GM12878 (cell line): Measurements from ENCODE around the gene SHB. TPM values are rescaled to one million over a fixed set of nuclear protein-coding genes. Genes with fewer than 3 reads are reported as not detected.

ENCODE experiments used
- ATAC-seq: fragments of 200-7000 bp; cut with Tn5 transposase; 3 replicates; pipeline ENCODE4 v1.9.1; 2020; ENCODE audit warnings: mild to moderate bottlenecking, moderate library complexity
- BruUV-seq: library from RNA; stranded (reverse); fragments of 400-500 nt; replicated peaks from 2 replicates; lab custom pipeline; 2021; lab: Mats Ljungman, UMichigan
- CTCF ChIA-PET: fragments of 300-600 bp; sonication (Branson Sonifier 250); formaldehyde crosslinking; extraction: SDS; loops from one replicate; lab custom pipeline; 2021; ENCODE audit warnings: inconsistent platforms; lab: Yijun Ruan, JAX
- POLR2A ChIA-PET: fragments of 350-600 bp; formaldehyde crosslinking; extraction: SDS; loops from one replicate; lab custom pipeline; 2021; ENCODE audit warnings: inconsistent platforms; lab: Charles Lee
- RAD21 ChIA-PET: fragments of 300-600 bp; sonication (Branson Sonifier 250); formaldehyde crosslinking; loops from one replicate; lab custom pipeline; 2023; ENCODE audit warnings: antibody characterized with exemption; ENCODE audit not compliant: unreplicated experiment; lab: Charles Lee
- SMC1A ChIA-PET: fragments of 300-600 bp; sonication (Branson Sonifier 250); formaldehyde crosslinking; loops from one replicate; lab custom pipeline; 2023; ENCODE audit not compliant: unreplicated experiment, uncharacterized antibody; lab: Charles Lee
- DNase-seq: peaks from one replicate; pipeline ENCODE4 v3.0.0-alpha.2; 2011; ENCODE audit warnings: low read depth, low spot score
- FAIRE-seq: peaks from 3 replicates; lab custom pipeline; 2011; peaks lifted over from hg19 to GRCh38; lab: Jason Lieb, UNC
- H2AFZ ChIP-seq: 2 replicates; pipeline ENCODE4 v1.6.0; 2011; ENCODE audit warnings: low read depth, low read length, control low read depth; ENCODE audit not compliant: control insufficient read depth
- H3K27ac ChIP-seq: 2 replicates; pipeline ENCODE4 v1.5.1; 2011; ENCODE audit warnings: control low read depth; ENCODE audit not compliant: control insufficient read depth, insufficient read depth
- H3K27me3 ChIP-seq, 2 experiments: replicated peaks in 1 of 2; 2 replicates each; pipeline versions ENCODE4 v1.6.0 to v1.6.1; 2011; ENCODE audit warnings: low read length in 1 of 2; ENCODE audit not compliant: control insufficient read depth in 2 of 2, insufficient read depth in 2 of 2
- H3K36me3 ChIP-seq, 2 experiments: 2 replicates each; pipeline ENCODE4 v1.5.1; 2011; ENCODE audit warnings: low read length in 1 of 2; ENCODE audit not compliant: control insufficient read depth in 2 of 2, insufficient read depth in 2 of 2
- H3K4me1 ChIP-seq: 2 replicates; pipeline ENCODE4 v1.6.1; 2011; ENCODE audit warnings: mild to moderate bottlenecking, low read length, moderate library complexity, mixed read lengths; ENCODE audit not compliant: control insufficient read depth, insufficient read depth
- H3K4me2 ChIP-seq: 2 replicates; pipeline ENCODE4 v1.6.0; 2011; ENCODE audit warnings: control low read depth; ENCODE audit not compliant: control insufficient read depth, insufficient read depth
- H3K4me3 ChIP-seq: fragments of 200-600 bp; sonication (generic); 2 replicates; pipeline ENCODE4 v1.5.1; 2016
- H3K79me2 ChIP-seq: 2 replicates; pipeline ENCODE4 v1.6.0; 2011; ENCODE audit warnings: low read length; ENCODE audit not compliant: control insufficient read depth, insufficient read depth
- H3K9ac ChIP-seq: 2 replicates; pipeline ENCODE4 v1.8.0; 2011; ENCODE audit warnings: low read length, control low read depth, mixed read lengths; ENCODE audit not compliant: control insufficient read depth, insufficient read depth
- H3K9me3 ChIP-seq: replicated peaks from 3 replicates; pipeline ENCODE4 v1.5.1; 2011; ENCODE audit warnings: mild to moderate bottlenecking, low read length; ENCODE audit not compliant: control insufficient read depth, insufficient read depth
- H4K20me1 ChIP-seq: 2 replicates; pipeline ENCODE4 v1.6.0; 2011; ENCODE audit not compliant: control insufficient read depth, insufficient read depth
- BACH1 ChIP-seq: fragments of 450-650 bp; IDR thresholded peaks from 2 replicates; pipeline ENCODE4 v1.6.1; 2017; ENCODE audit warnings: mild to moderate bottlenecking, borderline replicate concordance
- CBFB ChIP-seq: IDR thresholded peaks from 2 replicates; pipeline ENCODE4 v1.6.1; 2016; ENCODE audit warnings: antibody characterized with exemption, low read depth
- HDAC2 ChIP-seq: fragments of 200-600 bp; sonication (generic); IDR thresholded peaks from 2 replicates; pipeline ENCODE4 v1.6.1; 2017
- SIN3A ChIP-seq: IDR thresholded peaks from 2 replicates; pipeline ENCODE4 v1.6.1; 2012; ENCODE audit warnings: low read depth, low read length, improper control_type of control experiment
- ZNF687 ChIP-seq: fragments of 450-650 bp; IDR thresholded peaks from 2 replicates; pipeline ENCODE4 v1.6.1; 2017; ENCODE audit warnings: mild to moderate bottlenecking, moderate library complexity
- WGBS: methylation state at CpG from one replicate; pipeline ENCODE4 v1.1.6; 2016; ENCODE audit warnings: low lambda C conversion rate; ENCODE audit not compliant: insufficient replicate concordance, insufficient coverage; ENCODE audit errors: missing lambda C conversion rate; 5-methylcytosine and 5-hydroxymethylcytosine counted together
- in situ Hi-C: fragments of 300-500 bp; cut with MboI; formaldehyde crosslinking; loops from 9 replicates; pipeline ENCODE4 v1.14.3; 2018; ENCODE audit warnings: mixed read lengths
- intact Hi-C: fragments of 100-400 bp; cut with micrococcal nuclease; formaldehyde crosslinking; loops from one replicate; pipeline ENCODE4 v1.14.2; 2022; ENCODE audit not compliant: unreplicated experiment
- polyA plus RNA-seq, 11 experiments: library from polyadenylated mRNA; depleted of rRNA in 4 of 11; unstranded in 6 of 11; stranded (reverse) in 5 of 11; fragments of >200 nt; fragmentation: Nextera tagmentation in 4 of 11; fragmentation: Illumina TruSeq in 1 of 11; extraction: Ambion mirVana in 4 of 11; extraction: Trizol in 1 of 11; gene quantifications; 1 replicate in 1 of 11; 2 replicates in 10 of 11; pipeline versions ENCODE4 v1.2.1 to v1.2.3, GENCODE V29; 2011 to 2016; ENCODE audit warnings: inconsistent platforms in 2 of 11, missing spikeins in 2 of 11, low read depth in 1 of 11
- total RNA-seq, 4 experiments: library from RNA; depleted of rRNA in 3 of 4; stranded (reverse); fragments of >200 nt in 3 of 4; fragmentation: Illumina TruSeq in 1 of 4; extraction: Trizol in 1 of 4; gene quantifications; 2 replicates each; pipeline versions ENCODE4 v1.2.1 to v1.2.3, GENCODE V29; 2013 to 2021

The SHB gene
- total and polyA plus RNA-seq, 10 of the 15 experiments (the other 5 are each of a cell fraction or from before 2014, with no cell fraction given) = 0.29 to 6.2 (median 1.3) TPM

- no peak overlapping the region for H3K27ac ChIP-seq
- no peak for FAIRE-seq
- DNase-seq = no peak
- no peak overlapping the region for H3K4me3 ChIP-seq
- ATAC-seq = no peak
- intact Hi-C loops (no loop called here), in situ Hi-C loops (loop anchor here (25.0 kb wide), 1 partner anchor 518 kb away; the partner anchor contains the start of gene POLR1E)
- no peaks in the 10 kb centered on the region for H3K27me3 ChIP-seq
- H3K4me1 ChIP-seq = peaks cover 29% of the 10 kb centered on the region
- H2AFZ ChIP-seq = no peak overlapping the region
- no peaks in the 10 kb centered on the region for H3K9me3 ChIP-seq
- ChIA-PET POLR2A (no interaction called here), CTCF (interaction anchor here (2.4 kb wide), 1 partner anchor 11 kb away, joined by 5 read pairs; no protein-coding TSS in a partner anchor), RAD21 (interaction anchor here (0.6 kb wide), 1 partner anchor 22 kb away, joined by 3 read pairs; no protein-coding TSS in a partner anchor), SMC1A (interaction anchor here (0.6 to 0.8 kb wide), 2 partner anchors 30 to 56 kb away, joined by 3 read pairs; no protein-coding TSS in a partner anchor)
- H3K4me2 ChIP-seq = no peak overlapping the region
- no peaks in the 10 kb centered on the region for H4K20me1 ChIP-seq
- H3K79me2 ChIP-seq = no peaks in the 10 kb centered on the region
- no peaks in the 10 kb centered on the region for H3K36me3 ChIP-seq
- H3K9ac ChIP-seq = no peak overlapping the region
- WGBS = 65% methylated on average over 12 of the region's 12 CpGs
- no TSS peak for BruUV-seq
- TF ChIP-seq BACH1 = no peak
- no peak for TF ChIP-seq HDAC2
- no peak for TF ChIP-seq CBFB
These were observed 64.0 kb downstream of the SHB start for GRCh38 chr9:38004809-38005560.

GRCh38 chr9:38003946-38004808 lies 64.8 kb downstream of the SHB start:
- Histone ChIP-seq H3K4me3 (no peak overlapping the region), H3K27me3 (no peaks in the 10 kb centered on the region), H3K9me3 (no peaks in the 10 kb centered on the region), H2AFZ (no peak overlapping the region), H3K9ac (no peak overlapping the region), H3K4me1 (peaks cover 36% of the 10 kb centered on the region), H4K20me1 (no peaks in the 10 kb centered on the region), H3K4me2 (no peak overlapping the region), H3K36me3 (no peaks in the 10 kb centered on the region), H3K79me2 (no peaks in the 10 kb centered on the region), H3K27ac (no peak overlapping the region)
- ATAC-seq (no peak), DNase-seq (no peak), FAIRE-seq (no peak)
- ChIA-PET SMC1A (interaction anchor here (0.6 kb wide), 1 partner anchor 57 kb away, joined by 3 read pairs; no protein-coding TSS in a partner anchor), RAD21 (interaction anchor here (0.6 kb wide), 1 partner anchor 23 kb away, joined by 3 read pairs; no protein-coding TSS in a partner anchor), POLR2A (no interaction called here), CTCF (interaction anchor here (2.4 kb wide), 1 partner anchor 10 kb away, joined by 5 read pairs; no protein-coding TSS in a partner anchor)
- no TSS peak for BruUV-seq
- 72% methylated on average over 17 of the region's 17 CpGs for WGBS
- intact Hi-C loops = no loop called here
- no peak for TF ChIP-seq ZNF687
- TF ChIP-seq SIN3A = no peak
- in situ Hi-C loops = loop anchor here (25.0 kb wide), 1 partner anchor 517 kb away; the partner anchor contains the start of gene POLR1E
